Right hindlimb (tissue), 1 donor: ENCODE measurements around the gene SELENOF.
A peak's percentile ranks its signal among the peaks of the same experiment; 100 is the strongest.
"Not testable (repeated sequence)": the region's sequence is repeated elsewhere in the genome, so short reads cannot be mapped to it uniquely, and the experiment has no call there.

Experiments
- DNase-seq: peaks from one replicate; pipeline ENCODE4 v3.0.0-alpha.2; 2018

The SELENOF gene

DNA sequence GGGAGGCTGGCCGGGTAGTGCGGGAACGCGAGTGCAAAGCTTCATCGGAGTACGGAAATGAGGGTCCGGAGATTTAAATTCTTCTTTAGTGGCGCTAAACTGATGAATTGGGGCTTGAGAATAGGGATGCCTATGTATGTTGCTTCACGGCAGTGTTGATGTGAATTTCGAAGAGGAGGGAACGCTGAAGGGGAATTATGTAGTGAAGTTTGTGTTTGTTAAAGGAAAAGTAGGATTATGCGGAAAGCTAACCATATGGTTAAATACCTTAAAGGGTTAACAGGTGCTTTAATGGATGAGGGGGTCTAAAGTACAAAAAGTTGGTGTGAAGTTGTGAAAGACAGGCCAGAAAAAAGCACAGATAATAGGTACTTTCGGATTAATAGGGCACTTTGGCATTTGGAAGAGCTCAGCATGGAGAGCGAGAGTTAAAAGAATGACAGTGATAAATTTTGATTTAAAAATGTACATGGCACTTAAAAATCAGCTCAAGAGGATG, 1.9 kb upstream of the SELENOF start:
- DNase-seq: no peak

DNA sequence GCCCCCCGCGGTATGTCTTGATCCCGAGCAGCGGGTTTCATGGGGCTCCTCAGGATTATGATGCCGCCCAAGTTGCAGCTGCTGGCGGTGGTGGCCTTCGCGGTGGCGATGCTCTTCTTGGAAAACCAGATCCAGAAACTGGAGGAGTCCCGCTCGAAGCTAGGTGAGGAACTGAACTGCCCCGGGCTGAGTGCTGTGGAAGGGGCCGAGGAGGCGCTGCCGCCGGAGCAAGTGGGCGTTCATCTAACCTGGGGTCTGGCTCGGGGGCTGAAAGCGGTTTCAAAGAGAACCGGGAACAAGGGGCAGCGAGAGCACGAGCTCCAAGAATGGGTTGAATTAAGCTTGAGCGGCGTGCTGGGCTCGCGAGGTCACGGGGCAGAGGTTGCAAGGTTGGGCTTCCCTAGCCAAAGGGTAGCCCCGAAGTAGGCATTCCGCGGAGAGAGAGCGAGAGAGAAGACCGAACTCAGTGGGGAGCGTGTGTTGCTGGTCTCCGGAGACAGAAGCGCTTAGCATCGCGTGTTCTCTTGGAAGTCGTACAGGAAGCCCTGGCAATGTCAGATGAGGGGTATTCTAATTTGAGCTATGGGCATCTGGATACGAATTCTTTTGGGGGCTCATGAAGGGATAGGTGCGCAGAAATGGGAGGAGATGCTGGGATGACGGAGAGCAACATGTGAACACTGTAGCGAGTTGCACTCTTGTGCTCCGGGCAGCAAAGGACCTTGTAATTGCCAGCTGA, 1.2 kb upstream of the SELENOF start:
- peak; percentile 66 for DNase-seq

DNA sequence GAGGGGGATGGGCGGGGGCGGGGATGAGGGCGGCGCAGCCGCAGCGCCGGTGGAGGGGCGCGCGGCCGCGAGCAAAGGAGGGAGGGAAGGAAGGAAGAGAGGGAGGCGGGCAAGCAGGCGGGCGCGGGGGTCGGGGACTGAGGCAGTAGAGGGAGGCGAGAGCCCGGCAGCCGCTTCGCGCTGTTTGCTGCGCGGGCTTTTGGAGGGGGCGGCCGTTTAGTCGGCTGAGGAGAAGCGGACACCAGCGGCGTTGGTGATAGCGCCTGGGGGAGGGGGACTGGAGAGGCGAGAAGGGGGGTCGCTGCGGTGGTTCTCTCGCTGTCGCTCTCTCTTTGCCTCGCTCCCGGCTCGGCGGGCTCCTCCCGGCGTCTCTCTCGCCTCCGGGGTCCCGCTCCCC, 673 bp upstream of the SELENOF start, which contains the start of gene HS2ST1:
TSS of gene HS2ST1 (plus strand) at position 35 of the 397 bp plus-strand sequence.
- no peak for DNase-seq

DNA sequence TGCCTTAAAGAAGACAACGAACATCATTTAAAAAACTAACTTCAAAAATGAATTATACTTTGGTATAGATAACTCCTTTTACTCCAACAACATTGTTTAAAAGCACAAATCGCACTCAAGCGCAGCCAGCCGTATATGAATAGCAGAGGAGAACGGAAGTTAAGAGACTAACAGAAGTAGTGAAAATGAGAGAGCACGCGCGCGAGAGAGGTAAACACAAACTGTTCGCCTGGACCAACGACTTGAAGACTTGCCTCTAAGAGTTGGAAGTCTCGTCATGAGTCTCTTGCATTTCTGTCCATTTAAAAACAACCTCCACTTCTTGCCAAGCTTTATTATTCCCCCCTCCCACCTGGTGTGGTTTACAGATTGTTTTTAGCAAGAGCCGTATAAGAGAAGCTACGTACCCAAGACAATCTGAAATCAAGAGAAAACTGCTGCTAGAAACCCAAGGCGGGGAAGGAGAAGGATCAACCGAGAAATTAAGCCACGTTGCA, 479 bp downstream of the SELENOF start:
- DNase-seq: peak; percentile 28

DNA sequence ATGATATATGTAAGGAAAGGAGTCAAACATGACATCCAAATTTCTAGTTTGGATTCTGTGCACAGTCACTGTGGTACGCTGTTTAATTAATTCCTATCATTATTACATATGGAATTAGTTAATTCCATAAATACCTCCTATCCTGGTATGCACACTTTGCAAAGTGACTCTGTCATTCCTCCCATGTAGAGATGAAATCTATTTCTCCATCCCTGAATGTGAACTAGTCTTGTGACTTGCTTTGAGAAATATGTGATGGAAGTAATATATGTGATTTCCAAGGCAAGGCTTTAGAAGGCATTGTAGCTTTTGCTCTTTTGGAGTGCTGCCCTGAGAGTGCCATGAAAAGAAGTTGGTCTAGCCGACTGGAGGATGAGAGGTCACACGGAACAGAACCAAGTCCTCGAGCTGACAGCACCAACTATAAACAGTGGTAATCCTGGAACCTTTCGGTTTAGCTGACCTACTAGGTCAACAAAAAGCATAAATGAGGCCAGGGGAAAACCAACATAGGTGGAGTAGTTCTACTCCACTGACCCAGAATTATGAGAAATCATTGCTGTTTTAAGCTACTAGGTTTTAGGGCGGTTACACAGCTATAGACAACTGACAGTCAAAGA, 1.5 kb downstream of the SELENOF start:
- DNase-seq: no peak

DNA sequence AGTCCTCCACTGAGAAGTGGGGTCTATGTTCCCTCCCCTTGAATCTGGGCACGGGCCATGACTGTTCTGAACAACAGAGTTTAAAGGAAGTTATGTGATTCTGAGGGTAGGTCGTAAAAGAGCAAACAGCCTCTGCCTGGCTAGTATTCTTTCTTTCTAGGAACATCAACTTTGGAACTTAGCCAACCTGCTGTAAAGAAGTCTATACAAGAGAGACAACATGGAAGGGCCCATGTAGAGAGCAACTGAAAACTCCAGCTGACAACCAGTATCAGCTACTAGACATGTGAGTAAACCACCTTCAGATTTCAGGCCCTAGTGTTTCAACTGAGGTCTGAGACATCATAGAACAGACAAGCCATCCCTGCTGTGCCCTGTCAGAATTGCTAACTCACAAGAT, 7.5 kb downstream of the SELENOF start:
- no peak for DNase-seq

DNA sequence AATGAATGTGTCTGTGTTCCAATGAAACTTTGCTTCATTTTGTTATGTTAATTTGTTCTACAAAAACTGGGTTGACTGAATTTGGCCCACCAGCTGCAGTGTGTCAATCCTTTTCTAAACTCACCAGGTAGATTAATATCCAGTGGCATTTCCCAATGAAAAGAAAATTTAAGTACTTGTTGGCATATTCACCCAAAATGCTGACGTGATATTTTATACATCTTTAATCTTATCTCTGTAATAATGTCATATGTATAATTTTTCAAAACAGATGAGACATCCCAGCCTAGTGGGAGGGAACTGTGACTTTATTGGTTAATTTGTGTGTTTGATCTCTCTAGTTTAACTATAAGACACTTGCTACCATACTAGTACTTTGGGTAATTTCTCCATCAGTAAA, 8.1 kb downstream of the SELENOF start:
- DNase-seq: no peak

DNA sequence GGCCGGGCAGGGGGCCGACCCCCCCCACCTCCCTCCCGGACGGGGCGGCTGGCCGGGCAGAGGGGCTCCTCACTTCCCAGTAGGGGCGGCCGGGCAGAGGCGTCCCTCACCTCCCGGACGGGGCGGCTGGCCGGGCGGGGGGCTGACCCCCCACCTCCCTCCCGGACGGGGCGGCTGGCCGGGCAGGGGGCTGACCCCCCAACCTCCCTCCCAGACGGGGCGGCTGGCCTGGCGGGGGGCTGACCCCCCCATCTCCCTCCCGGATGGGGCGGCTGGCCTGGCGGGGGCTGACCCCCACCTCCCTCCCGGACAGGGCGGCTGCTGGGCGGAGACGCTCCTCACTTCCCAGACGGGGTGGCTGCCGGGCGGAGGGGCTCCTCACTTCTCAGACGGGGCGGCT, 14.5 kb downstream of the SELENOF start:
- DNase-seq: not testable (repeated sequence)

DNA sequence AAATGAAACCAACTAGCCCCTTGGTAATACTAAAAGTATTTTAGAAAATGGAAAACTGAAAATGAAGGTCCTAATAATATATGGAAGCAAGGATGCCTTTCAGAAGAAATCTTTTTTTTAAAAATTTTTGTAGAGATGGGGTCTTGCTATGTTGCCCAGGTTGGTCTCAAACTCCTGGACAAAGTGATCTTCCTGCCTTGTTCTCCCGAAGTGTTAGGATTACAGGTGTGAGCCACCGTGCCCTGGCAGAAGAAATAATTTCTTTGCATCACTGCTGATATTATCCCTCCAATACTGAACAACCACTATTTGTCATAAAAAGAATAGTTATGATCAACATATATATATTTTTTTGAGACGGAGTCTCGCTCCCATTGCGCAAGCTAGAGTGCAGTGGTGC, 25.6 kb downstream of the SELENOF start:
- no peak for DNase-seq

DNA sequence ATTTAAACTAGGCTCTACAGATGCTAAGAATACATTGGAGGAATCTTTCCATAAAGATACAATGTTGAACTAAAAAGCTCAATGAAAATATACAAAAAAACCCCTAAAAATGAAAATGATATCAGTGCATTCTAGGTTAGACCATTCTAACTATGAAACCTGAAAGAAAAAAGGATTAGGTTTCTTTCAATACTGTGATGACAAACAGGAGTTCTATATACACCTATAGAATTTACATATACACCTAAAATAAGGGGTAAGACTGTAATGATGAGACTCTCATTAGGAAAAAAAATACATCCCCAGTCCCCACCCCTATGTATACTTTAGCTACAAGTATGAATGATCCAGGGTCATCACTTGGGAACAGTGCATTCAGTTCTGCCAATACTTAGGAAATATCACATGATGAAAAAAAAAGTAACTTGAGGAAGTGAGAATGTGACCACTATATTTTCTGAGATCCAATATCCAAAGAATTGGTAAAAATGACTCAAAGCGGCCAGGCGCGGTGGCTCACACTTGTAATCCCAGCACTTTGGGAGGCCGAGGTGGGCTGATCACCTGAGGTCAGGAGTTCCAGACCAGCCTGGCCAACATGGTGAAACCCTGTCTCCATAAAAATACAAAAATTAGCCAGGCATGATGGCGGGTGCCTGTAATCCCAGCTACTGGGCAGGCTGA, 26.3 kb downstream of the SELENOF start:
- no peak for DNase-seq

DNA sequence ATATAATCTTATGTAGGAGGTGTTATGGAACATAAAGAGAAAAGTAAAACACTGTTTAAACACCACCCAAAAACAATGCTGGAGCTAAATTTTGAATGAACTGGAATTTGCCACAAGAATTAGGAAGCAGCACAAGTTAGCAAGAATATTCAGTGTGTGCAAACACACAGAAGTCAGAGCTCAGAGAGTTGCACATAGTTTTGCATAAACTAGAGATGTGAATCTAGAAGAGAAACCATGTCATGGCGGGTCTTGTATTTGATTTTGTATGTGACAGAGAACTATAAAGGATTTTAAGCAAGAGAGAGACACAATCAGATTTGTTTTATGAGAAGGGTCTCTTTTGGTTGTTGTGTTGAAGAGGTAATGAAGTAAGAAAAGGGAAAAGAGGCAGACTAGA, 38.2 kb downstream of the SELENOF start:
- DNase-seq: no peak

DNA sequence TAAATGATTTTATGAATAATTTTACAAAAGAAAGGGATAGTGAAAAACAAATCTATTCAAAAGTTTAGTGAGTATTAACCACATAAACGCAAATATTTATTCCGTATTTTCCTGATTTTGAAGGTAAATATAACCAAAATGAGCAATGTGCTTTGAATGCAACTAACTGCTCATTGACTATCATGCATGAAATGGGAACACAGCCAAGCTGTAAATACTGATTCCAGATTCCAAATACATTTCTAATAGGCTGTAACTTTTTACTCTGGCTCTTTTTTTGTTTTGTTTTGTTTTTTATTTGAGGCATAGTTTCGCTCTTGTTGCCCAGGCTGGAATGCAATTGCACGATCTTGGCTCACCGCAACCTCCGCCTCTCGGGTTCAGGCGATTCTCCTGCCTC, 41.8 kb downstream of the SELENOF start:
- DNase-seq: no peak

DNA sequence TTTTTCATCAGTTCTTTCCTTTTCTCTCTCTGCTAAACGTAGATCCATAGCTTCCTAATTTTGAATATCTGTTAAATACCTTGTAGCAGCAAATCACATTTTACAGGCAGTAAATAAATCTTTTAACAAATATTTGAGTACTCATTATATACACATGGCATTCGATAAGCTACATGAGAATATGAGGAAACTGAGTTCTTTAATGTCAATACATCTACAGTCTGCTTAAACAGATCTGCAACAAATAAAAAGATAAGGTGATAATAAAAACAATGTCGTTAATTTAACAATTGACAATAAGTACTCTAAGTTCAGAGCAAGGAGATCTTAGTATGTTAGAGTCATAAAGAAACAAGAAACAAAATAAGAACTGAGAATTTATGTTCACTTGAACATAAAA, 42.9 kb downstream of the SELENOF start:
- DNase-seq: no peak

DNA sequence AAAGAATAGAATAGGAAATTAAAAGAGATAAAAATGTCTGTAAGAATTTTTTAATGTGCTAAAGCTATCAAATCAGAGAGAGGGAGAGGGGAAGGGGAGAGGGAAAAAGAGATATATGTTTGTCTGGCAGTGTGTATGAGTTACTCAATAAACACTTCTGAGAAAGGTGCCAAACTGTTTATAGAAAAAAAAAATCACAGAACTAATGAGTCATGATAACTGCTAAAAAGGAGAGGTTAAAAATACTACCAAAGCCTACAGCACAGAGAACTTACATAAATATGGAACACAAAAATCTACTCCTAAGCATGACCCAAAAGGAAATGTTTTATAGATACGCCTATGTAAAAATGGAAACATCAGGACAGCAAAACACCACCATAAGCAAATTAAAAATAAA, 45.4 kb downstream of the SELENOF start:
- no peak for DNase-seq

DNA sequence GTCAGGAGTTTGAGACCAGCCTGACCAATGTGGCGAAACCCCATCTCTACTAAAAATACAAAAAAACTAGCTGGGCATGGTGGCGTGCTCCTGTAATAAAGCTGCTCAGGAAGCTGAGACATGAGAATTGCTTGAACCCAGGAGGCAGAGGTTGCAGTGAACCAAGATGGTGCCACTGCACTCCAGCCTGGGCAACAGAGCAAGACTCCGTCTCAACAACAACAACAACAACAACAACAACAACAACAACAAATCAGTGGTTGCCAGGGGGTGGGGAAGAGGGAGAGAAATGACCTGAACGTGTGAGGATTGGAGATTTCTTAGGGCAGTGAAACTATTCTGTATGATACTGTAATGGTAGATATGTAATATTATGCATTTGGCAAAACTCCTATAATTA, 46.6 kb downstream of the SELENOF start:
- DNase-seq: not testable (repeated sequence)

DNA sequence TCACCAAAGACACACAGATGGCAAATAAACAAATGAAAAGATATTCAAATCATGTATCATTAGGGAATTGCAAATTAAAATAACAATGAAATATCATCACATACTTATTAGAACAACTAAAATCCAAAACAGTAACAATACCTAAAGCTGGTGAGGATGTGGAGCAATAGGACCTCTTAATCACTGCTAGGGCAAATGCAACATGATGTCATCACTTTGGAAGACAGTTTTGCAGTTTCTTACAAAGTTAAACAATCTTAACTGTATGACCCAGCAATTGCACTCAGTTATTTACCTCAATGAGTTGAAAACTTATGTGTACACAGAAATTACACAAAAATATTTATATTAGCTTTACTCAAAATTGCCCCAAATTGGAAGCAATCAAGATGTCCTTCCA, 47.3 kb downstream of the SELENOF start:
- DNase-seq: no peak

DNA sequence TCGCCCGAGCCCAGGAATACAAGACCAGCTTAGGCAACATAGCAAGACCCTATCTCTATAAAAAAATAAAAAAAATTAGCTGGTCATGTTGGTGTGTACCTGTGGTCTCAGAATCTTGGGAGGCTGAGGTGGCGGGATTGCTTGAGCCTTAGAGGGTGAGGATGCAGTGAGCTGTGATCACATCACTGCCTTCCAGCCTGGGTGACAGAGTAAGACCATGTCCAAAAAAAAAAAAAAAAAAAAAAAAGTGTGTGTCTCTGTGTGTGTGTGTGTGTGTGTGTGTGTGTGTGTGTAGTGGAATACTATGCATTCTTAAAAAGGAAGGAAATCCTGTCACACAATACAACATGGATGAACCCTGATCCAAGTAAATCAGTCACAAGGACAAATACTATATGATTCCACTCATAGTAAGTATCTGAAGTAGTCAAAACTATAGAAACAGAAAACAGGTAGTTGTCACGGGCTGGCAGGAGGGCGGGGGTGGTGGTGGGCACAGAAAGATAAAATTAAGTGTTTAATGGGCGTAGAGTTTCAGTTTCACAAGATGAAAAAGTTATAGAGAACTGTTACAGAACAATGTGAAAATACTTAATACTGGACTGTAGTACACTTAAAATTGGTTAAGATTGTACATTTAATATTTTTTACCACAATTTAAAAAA, 47.8 kb downstream of the SELENOF start:
- no peak for DNase-seq

DNA sequence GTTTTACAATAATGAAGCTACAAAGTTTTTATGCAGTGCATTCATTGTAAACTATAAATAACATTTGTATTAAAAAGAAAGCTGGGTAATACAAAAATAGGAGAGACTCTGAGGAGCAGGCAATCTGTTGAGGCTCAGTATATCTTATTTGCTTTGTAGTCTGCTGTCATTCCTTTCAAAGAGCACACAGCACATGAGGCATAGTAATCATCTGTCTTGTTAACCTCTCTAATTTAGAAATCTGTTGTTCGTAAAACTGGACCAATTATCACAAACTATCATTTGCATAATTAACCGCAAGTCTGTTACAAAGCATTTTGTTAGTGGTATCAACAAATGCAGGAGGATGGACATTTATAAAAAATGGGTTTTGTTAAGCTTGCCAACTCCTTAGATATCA, 51.0 kb downstream of the SELENOF start:
- no peak for DNase-seq

DNA sequence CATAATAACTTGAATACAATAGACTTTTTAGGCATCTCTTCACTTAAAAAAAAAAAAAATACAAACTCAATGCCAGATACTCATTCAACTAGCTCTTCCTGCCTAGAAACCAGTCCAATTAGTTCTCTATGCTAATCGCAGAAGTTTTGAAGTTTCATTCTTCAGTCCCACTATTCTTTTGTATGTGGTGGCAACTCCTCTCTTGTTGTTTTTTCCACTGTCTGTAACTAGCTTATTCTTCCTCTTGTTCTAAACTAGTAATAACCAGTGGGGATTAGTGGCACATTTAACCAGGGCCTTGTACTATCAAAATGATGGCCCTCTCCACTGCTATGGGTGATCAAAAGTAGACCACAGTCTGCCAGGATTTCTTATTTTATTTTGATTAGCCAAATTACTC, 52.5 kb downstream of the SELENOF start:
- no peak for DNase-seq

DNA sequence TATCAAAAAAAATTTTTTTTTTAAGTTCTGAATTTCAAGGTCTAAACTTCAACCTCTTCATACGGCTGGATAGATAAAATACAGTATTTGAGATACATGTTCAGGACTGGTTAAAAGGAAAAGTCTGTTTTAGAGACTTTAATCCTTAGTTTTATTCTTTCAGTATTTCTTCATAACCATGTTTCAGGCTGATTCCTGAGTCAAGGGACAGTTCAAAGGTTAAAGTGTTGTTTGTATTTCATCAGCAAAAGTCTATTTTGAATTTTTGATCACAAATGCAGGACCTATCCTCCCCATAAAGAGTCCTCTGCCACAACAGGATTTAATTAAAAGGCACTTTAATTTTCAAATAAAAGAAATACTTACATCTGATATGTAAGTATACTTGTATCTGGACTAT, 53.5 kb downstream of the SELENOF start:
- no peak for DNase-seq

DNA sequence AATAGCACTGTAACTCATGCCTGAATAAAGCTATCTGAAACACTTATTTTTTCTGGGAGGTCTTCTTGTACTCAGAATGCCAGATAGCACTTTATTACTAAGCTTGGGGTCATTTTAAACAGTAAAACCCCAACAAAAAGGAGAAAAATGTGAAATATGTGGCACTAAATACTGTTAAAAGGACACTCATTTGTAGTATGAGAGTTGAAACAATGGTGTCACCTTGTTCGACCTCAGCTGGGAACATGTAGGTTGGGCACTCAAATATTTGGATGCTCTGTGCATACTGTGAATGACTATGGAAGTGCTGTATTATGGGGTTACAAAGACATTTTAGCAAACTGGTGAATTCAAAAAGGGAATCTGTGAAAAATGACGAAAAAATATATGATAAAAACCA, 53.9 kb downstream of the SELENOF start:
- no peak for DNase-seq

DNA sequence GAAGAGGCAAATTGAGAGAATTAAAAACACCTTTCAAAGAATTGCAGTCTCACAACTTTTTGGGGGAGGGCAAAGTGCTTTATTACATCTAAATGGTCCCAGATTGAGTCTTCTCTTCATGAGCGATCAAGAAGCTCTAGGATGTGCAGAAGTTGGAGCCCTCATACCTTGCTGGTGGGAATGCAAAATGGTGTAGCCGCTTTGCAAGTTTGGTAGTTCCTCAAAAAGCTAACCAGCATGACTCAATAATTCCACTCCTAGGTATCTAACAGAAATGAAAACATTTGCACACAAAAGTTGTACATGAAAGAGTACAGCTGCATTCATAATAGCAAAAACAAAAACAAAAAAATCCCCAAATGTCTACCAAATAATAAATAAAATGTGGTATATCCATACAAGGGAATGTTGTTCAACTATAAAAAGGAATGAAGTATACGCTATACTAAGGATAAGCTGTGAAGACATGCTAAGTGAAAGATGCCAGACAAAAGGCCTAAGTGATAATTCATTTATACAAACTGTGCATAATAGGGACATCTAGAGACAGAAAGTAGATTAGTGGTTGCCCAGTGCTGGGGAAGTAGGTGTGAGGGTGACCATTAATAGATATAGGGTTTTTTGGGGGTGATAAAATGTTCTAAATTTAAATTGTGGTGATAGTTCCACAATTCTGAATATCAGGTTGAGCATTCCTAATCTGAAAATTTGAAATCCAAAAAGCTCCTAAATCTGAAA, 55.2 kb downstream of the SELENOF start:
- no peak for DNase-seq

DNA sequence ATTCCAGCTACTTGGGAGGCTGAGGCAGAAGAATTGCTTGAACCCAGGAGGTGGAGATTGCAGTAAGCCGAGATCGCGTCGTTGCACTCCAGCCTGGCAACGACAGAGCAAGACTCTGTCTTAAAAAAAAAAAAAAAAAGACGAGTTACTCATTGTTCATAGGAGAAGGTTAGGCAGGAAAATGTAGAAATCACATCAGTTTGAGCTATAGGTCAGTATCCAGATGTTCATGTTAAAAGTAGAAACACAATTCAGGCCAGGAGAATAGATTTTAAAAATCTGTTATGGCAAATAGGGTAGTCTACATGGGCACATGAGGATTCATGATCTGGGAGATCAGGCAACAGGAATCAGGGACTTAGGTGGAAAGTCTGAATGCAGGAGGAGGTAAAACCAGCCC, 57.7 kb downstream of the SELENOF start:
- DNase-seq: no peak
